Measurements from ENCODE around the gene MPV17L2. TPM values are rescaled to one million over a fixed set of nuclear protein-coding genes. Genes with fewer than 3 reads are reported as not detected.

The MPV17L2 gene
- total and polyA plus RNA-seq, 10 of the 15 experiments (the other 5 are each of a cell fraction or from before 2014, with no cell fraction given) = 5.1 to 57.2 (median 22.9) TPM

DNA sequence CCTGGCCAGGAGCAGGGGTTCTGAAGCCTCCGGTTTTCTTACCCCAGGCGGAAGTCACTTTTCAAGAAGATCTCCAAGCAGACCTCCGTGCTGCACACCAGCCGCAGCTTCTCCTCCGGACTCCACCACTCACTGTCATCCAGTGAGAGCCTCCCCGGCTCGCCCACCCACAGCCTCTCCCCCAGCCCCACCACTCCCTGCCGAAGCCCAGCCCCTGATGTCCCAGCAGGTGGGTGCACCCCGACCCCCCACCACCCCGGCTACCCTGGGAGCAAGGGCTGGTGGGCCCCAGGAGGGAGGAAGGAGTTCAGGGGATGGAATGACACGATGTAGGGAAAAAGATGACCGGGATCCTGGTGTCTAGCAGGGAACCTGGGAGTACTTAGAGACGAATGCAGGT is 45.6 kb upstream of the MPV17L2 start:
- ChIA-PET SMC1A (ENCODE audit: uncharacterized antibody, unreplicated experiment) (no interaction called here), RAD21 (ENCODE audit: unreplicated experiment) (no interaction called here), POLR2A (no interaction called here), CTCF (no interaction called here)
- in situ Hi-C loops (cut with MboI) = no loop called here
- BruUV-seq (replicated peaks) = no TSS peak
- Histone ChIP-seq H2AFZ (ENCODE audit: control insufficient read depth, low read depth, low read length) (no peak overlapping the region), H3K4me3 (no peak overlapping the region), H3K27me3 (replicated peaks in 1 of 2; ENCODE audit: control insufficient read depth in 2 of 2, insufficient read depth in 2 of 2, low read length in 1 of 2) (no peaks in the 10 kb centered on the region), H3K9ac (ENCODE audit: control insufficient read depth, insufficient read depth, low read length) (no peak overlapping the region), H3K36me3 (ENCODE audit: control insufficient read depth in 2 of 2, insufficient read depth in 2 of 2, low read length in 1 of 2) (peaks cover 19 to 29% of the 10 kb centered on the region in 2 experiments), H3K4me1 (ENCODE audit: control insufficient read depth, insufficient read depth, low read length) (peaks cover 7% of the 10 kb centered on the region), H3K79me2 (ENCODE audit: control insufficient read depth, insufficient read depth, low read length) (no peaks in the 10 kb centered on the region), H3K4me2 (ENCODE audit: control insufficient read depth, insufficient read depth) (no peak overlapping the region), H3K9me3 (replicated peaks; ENCODE audit: control insufficient read depth, insufficient read depth, low read length) (no peaks in the 10 kb centered on the region), H4K20me1 (ENCODE audit: control insufficient read depth, insufficient read depth) (no peaks in the 10 kb centered on the region), H3K27ac (ENCODE audit: control insufficient read depth, insufficient read depth) (no peak overlapping the region)
- ATAC-seq (no peak), DNase-seq (ENCODE audit: low read depth, low spot score) (no peak), FAIRE-seq (no peak)
- 87% methylated on average over 10 of the region's 13 CpGs for WGBS (ENCODE audit: insufficient coverage, insufficient replicate concordance, low lambda C conversion rate, missing lambda C conversion rate)
- intact Hi-C loops (cut with micrococcal nuclease; ENCODE audit: unreplicated experiment) = no loop called here
- TF ChIP-seq PAX5 (IDR thresholded peaks at IDR 0.05; ENCODE audit: borderline replicate concordance, low read depth, low read length) (no peak), BCL11A (IDR thresholded peaks at IDR 0.05; ENCODE audit: low read depth, low read length) (no peak)
- TF ChIP-seq, protein P1, sequence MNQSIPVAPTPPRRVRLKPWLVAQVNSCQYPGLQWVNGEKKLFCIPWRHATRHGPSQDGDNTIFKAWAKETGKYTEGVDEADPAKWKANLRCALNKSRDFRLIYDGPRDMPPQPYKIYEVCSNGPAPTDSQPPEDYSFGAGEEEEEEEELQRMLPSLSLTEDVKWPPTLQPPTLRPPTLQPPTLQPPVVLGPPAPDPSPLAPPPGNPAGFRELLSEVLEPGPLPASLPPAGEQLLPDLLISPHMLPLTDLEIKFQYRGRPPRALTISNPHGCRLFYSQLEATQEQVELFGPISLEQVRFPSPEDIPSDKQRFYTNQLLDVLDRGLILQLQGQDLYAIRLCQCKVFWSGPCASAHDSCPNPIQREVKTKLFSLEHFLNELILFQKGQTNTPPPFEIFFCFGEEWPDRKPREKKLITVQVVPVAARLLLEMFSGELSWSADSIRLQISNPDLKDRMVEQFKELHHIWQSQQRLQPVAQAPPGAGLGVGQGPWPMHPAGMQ (IDR thresholded peaks at IDR 0.05; ENCODE audit: borderline replicate concordance) = no peak
- TF ChIP-seq, protein P2, sequence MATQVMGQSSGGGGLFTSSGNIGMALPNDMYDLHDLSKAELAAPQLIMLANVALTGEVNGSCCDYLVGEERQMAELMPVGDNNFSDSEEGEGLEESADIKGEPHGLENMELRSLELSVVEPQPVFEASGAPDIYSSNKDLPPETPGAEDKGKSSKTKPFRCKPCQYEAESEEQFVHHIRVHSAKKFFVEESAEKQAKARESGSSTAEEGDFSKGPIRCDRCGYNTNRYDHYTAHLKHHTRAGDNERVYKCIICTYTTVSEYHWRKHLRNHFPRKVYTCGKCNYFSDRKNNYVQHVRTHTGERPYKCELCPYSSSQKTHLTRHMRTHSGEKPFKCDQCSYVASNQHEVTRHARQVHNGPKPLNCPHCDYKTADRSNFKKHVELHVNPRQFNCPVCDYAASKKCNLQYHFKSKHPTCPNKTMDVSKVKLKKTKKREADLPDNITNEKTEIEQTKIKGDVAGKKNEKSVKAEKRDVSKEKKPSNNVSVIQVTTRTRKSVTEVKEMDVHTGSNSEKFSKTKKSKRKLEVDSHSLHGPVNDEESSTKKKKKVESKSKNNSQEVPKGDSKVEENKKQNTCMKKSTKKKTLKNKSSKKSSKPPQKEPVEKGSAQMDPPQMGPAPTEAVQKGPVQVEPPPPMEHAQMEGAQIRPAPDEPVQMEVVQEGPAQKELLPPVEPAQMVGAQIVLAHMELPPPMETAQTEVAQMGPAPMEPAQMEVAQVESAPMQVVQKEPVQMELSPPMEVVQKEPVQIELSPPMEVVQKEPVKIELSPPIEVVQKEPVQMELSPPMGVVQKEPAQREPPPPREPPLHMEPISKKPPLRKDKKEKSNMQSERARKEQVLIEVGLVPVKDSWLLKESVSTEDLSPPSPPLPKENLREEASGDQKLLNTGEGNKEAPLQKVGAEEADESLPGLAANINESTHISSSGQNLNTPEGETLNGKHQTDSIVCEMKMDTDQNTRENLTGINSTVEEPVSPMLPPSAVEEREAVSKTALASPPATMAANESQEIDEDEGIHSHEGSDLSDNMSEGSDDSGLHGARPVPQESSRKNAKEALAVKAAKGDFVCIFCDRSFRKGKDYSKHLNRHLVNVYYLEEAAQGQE (IDR thresholded peaks at IDR 0.05; ENCODE audit: low read depth, low read length) = no peak

Measured in GM12878 (cell line).